ENCODE measurements around the gene NR4A1.

NR4A1 gene

GRCh38 chr12:52086944-52087835, 35.9 kb downstream of the NR4A1 start:
- no peak for TF ChIP-seq TAF1 (IDR thresholded peaks at IDR 0.05; ENCODE audit: low read depth, low read length)
- TF ChIP-seq POU2F2 (IDR thresholded peaks at IDR 0.05; ENCODE audit: low read depth, low read length) = no peak
- FAIRE-seq = no peak
- no peak for DNase-seq (ENCODE audit: insufficient read length, low spot score)

GRCh38 chr12:52087961-52088820, 36.9 kb downstream of the NR4A1 start:
- DNase-seq (ENCODE audit: insufficient read length, low spot score) (no peak), FAIRE-seq (peak; percentile 74)
- TF ChIP-seq PAX5 (IDR thresholded peaks at IDR 0.05; ENCODE audit: insufficient read depth, low read length, severe bottlenecking) = no peak
- TF ChIP-seq POLR2AphosphoS5 (IDR thresholded peaks at IDR 0.05; ENCODE audit: low read depth, low read length) = no peak
- TF ChIP-seq SPI1 (IDR thresholded peaks at IDR 0.05; ENCODE audit: low read depth, low read length) = no peak
- TF ChIP-seq POLR2A (IDR thresholded peaks at IDR 0.05; ENCODE audit: low read depth, low read length) = no peak
- TF ChIP-seq POU2F2 (IDR thresholded peaks at IDR 0.05; ENCODE audit: low read depth, low read length) = no peak

- DNase-seq (ENCODE audit: insufficient read length, low spot score) (no peak), FAIRE-seq (no peak)
- no peak for TF ChIP-seq POLR2AphosphoS5 (IDR thresholded peaks at IDR 0.05; ENCODE audit: low read depth, low read length)
- TF ChIP-seq SPI1 (IDR thresholded peaks at IDR 0.05; ENCODE audit: low read depth, low read length) = no peak
- no peak for TF ChIP-seq POU2F2 (IDR thresholded peaks at IDR 0.05; ENCODE audit: low read depth, low read length)
- TF ChIP-seq PAX5 (IDR thresholded peaks at IDR 0.05; ENCODE audit: insufficient read depth, low read length, severe bottlenecking) = no peak
- TF ChIP-seq POLR2A (IDR thresholded peaks at IDR 0.05; ENCODE audit: low read depth, low read length) = no peak
- no peak for TF ChIP-seq TAF1 (IDR thresholded peaks at IDR 0.05; ENCODE audit: low read depth, low read length)
These were observed 38.2 kb downstream of the NR4A1 start for GRCh38 chr12:52089491-52089890.

- FAIRE-seq (no peak), DNase-seq (ENCODE audit: insufficient read length, low spot score) (no peak)
- TF ChIP-seq SPI1 (IDR thresholded peaks at IDR 0.05; ENCODE audit: low read depth, low read length) (no peak), POU2F2 (IDR thresholded peaks at IDR 0.05; ENCODE audit: low read depth, low read length) (no peak), PAX5 (IDR thresholded peaks at IDR 0.05; ENCODE audit: insufficient read depth, low read length, severe bottlenecking) (no peak), POLR2A (IDR thresholded peaks at IDR 0.05; ENCODE audit: low read depth, low read length) (no peak), POLR2AphosphoS5 (IDR thresholded peaks at IDR 0.05; ENCODE audit: low read depth, low read length) (no peak), TAF1 (IDR thresholded peaks at IDR 0.05; ENCODE audit: low read depth, low read length) (no peak)
These were observed 39.0 kb downstream of the NR4A1 start for GRCh38 chr12:52090291-52090690.

DNA sequence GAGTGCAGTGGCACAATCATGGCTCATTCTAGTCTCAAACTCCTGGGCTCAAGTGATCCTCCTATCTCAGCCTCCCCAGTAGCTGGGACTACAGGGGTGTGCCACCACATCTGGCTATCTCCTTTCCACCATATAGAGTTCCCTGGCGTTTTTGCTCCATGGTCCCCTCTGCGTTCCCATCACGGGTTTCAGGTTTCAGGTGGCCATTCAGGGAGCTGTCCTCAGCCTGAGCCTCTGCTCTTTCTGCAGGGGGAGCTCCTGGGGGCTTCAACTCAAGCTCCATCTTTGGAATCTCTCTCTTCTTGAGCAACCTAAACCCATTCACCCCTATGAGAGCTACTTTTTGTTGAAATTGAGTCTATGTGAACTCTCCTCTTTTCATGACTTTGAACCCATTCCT, 39.8 kb downstream of the NR4A1 start:
- TF ChIP-seq TAF1 (IDR thresholded peaks at IDR 0.05; ENCODE audit: low read depth, low read length) (no peak), PAX5 (IDR thresholded peaks at IDR 0.05; ENCODE audit: insufficient read depth, low read length, severe bottlenecking) (no peak), SPI1 (IDR thresholded peaks at IDR 0.05; ENCODE audit: low read depth, low read length) (no peak)
- DNase-seq (ENCODE audit: insufficient read length, low spot score) = no peak

GRCh38 chr12:52091869-52092268, 40.6 kb downstream of the NR4A1 start:
- FAIRE-seq (no peak), DNase-seq (ENCODE audit: insufficient read length, low spot score) (no peak)
- TF ChIP-seq POU2F2 (IDR thresholded peaks at IDR 0.05; ENCODE audit: low read depth, low read length) (no peak), TAF1 (IDR thresholded peaks at IDR 0.05; ENCODE audit: low read depth, low read length) (no peak), POLR2A (IDR thresholded peaks at IDR 0.05; ENCODE audit: low read depth, low read length) (no peak), SPI1 (IDR thresholded peaks at IDR 0.05; ENCODE audit: low read depth, low read length) (no peak), POLR2AphosphoS5 (IDR thresholded peaks at IDR 0.05; ENCODE audit: low read depth, low read length) (no peak), PAX5 (IDR thresholded peaks at IDR 0.05; ENCODE audit: insufficient read depth, low read length, severe bottlenecking) (no peak)

More for the DNA sequence above, 39.8 kb downstream of the NR4A1 start:
- no peak for FAIRE-seq

- no peak for FAIRE-seq
- no peak for DNase-seq (ENCODE audit: insufficient read length, low spot score)
- no peak for TF ChIP-seq POLR2A (IDR thresholded peaks at IDR 0.05; ENCODE audit: low read depth, low read length)
- no peak for TF ChIP-seq POLR2AphosphoS5 (IDR thresholded peaks at IDR 0.05; ENCODE audit: low read depth, low read length)
- no peak for TF ChIP-seq POU2F2 (IDR thresholded peaks at IDR 0.05; ENCODE audit: low read depth, low read length)
- TF ChIP-seq SPI1 (IDR thresholded peaks at IDR 0.05; ENCODE audit: low read depth, low read length) = no peak
- no peak for TF ChIP-seq TAF1 (IDR thresholded peaks at IDR 0.05; ENCODE audit: low read depth, low read length)
- no peak for TF ChIP-seq PAX5 (IDR thresholded peaks at IDR 0.05; ENCODE audit: insufficient read depth, low read length, severe bottlenecking)
These were observed 42.1 kb downstream of the NR4A1 start for GRCh38 chr12:52093346-52093745.

GRCh38 chr12:52096332-52097044, 45.2 kb downstream of the NR4A1 start:
- FAIRE-seq (no peak), DNase-seq (ENCODE audit: insufficient read length, low spot score) (no peak)
- TF ChIP-seq POLR2A (IDR thresholded peaks at IDR 0.05; ENCODE audit: low read depth, low read length) (no peak), POU2F2 (IDR thresholded peaks at IDR 0.05; ENCODE audit: low read depth, low read length) (no peak), POLR2AphosphoS5 (IDR thresholded peaks at IDR 0.05; ENCODE audit: low read depth, low read length) (no peak), PAX5 (IDR thresholded peaks at IDR 0.05; ENCODE audit: insufficient read depth, low read length, severe bottlenecking) (no peak), TAF1 (IDR thresholded peaks at IDR 0.05; ENCODE audit: low read depth, low read length) (no peak), SPI1 (IDR thresholded peaks at IDR 0.05; ENCODE audit: low read depth, low read length) (no peak)

All from GM12891 (cell line).